Measurements from ENCODE around the gene HMG20B.

GRCh38 chr19:3526507-3527237, 46.1 kb upstream of the HMG20B start:
- TF ChIP-seq EZH2 (IDR thresholded peaks at IDR 0.05) (no peak), EGR1 (IDR thresholded peaks at IDR 0.05; ENCODE audit: low read depth) (no peak), RAD21 (IDR thresholded peaks at IDR 0.05; ENCODE audit: low read depth) (no peak), POLR2A (IDR thresholded peaks at IDR 0.05; ENCODE audit: borderline replicate concordance, extremely low read depth, insufficient read depth, insufficient read length) (no peak), EZH2phosphoT487 (IDR thresholded peaks at IDR 0.05; ENCODE audit: borderline replicate concordance) (no peak), ELF1 (IDR thresholded peaks at IDR 0.05; ENCODE audit: borderline replicate concordance, low read depth) (no peak)
- TF ChIP-seq, protein P1, sequence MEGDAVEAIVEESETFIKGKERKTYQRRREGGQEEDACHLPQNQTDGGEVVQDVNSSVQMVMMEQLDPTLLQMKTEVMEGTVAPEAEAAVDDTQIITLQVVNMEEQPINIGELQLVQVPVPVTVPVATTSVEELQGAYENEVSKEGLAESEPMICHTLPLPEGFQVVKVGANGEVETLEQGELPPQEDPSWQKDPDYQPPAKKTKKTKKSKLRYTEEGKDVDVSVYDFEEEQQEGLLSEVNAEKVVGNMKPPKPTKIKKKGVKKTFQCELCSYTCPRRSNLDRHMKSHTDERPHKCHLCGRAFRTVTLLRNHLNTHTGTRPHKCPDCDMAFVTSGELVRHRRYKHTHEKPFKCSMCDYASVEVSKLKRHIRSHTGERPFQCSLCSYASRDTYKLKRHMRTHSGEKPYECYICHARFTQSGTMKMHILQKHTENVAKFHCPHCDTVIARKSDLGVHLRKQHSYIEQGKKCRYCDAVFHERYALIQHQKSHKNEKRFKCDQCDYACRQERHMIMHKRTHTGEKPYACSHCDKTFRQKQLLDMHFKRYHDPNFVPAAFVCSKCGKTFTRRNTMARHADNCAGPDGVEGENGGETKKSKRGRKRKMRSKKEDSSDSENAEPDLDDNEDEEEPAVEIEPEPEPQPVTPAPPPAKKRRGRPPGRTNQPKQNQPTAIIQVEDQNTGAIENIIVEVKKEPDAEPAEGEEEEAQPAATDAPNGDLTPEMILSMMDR (IDR thresholded peaks at IDR 0.05 in 2 of 3, conservative IDR thresholded peaks at IDR 0.05 in 1 of 3; ENCODE audit: borderline replicate concordance in 1 of 3, insufficient read depth in 1 of 3, low read depth in 2 of 3, low read length in 2 of 3) = peak in 2 of 3 experiments; percentile 8 to 24; a peak in 1 of 6 replicates
- TF ChIP-seq, protein P2, sequence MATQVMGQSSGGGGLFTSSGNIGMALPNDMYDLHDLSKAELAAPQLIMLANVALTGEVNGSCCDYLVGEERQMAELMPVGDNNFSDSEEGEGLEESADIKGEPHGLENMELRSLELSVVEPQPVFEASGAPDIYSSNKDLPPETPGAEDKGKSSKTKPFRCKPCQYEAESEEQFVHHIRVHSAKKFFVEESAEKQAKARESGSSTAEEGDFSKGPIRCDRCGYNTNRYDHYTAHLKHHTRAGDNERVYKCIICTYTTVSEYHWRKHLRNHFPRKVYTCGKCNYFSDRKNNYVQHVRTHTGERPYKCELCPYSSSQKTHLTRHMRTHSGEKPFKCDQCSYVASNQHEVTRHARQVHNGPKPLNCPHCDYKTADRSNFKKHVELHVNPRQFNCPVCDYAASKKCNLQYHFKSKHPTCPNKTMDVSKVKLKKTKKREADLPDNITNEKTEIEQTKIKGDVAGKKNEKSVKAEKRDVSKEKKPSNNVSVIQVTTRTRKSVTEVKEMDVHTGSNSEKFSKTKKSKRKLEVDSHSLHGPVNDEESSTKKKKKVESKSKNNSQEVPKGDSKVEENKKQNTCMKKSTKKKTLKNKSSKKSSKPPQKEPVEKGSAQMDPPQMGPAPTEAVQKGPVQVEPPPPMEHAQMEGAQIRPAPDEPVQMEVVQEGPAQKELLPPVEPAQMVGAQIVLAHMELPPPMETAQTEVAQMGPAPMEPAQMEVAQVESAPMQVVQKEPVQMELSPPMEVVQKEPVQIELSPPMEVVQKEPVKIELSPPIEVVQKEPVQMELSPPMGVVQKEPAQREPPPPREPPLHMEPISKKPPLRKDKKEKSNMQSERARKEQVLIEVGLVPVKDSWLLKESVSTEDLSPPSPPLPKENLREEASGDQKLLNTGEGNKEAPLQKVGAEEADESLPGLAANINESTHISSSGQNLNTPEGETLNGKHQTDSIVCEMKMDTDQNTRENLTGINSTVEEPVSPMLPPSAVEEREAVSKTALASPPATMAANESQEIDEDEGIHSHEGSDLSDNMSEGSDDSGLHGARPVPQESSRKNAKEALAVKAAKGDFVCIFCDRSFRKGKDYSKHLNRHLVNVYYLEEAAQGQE (IDR thresholded peaks at IDR 0.05; ENCODE audit: low read depth) = no peak
- TF ChIP-seq, protein P3, sequence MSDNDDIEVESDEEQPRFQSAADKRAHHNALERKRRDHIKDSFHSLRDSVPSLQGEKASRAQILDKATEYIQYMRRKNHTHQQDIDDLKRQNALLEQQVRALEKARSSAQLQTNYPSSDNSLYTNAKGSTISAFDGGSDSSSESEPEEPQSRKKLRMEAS (IDR thresholded peaks at IDR 0.05) = no peak

Measured in HCT116 (cell line).